Measurements from ENCODE around the gene CEP63.

DNA sequence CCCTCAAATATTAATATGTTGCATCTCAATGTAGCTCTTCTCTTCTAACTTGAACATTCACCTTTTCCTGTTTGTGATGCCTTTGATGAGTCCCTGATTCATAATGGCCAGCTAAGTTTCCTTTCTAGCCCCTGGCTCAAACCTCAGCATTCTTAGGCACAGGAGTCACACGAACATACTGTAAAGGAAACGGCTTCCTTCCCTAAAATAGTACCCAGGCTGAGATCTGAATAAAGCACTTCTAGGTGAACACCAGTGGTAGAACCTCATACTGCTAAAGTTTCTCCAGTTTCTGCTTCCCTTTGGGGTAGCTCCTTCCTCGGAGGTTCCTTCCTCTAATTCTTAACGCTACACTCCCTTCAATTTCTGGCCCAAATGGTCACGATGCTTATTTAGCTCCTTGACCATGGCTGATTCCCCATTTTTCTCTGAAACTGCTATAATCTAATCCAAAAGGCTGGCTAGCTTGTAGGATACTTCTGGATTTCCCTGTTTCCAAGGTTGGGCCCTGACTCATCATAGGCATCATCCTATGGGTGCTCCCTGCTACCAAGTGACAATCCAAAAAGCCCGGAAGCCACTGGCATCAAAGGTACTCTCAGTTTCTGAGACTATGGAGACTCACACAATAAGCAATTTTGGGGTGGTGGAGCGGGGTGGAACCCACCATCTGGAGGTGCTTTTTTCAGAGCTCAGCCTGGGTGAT, 2.5 kb upstream of the CEP63 start:
- no peak for TF ChIP-seq EZH2phosphoT487 (IDR thresholded peaks at IDR 0.05; ENCODE audit: low read depth, severe bottlenecking, unreplicated experiment)
- TF ChIP-seq, protein P1, sequence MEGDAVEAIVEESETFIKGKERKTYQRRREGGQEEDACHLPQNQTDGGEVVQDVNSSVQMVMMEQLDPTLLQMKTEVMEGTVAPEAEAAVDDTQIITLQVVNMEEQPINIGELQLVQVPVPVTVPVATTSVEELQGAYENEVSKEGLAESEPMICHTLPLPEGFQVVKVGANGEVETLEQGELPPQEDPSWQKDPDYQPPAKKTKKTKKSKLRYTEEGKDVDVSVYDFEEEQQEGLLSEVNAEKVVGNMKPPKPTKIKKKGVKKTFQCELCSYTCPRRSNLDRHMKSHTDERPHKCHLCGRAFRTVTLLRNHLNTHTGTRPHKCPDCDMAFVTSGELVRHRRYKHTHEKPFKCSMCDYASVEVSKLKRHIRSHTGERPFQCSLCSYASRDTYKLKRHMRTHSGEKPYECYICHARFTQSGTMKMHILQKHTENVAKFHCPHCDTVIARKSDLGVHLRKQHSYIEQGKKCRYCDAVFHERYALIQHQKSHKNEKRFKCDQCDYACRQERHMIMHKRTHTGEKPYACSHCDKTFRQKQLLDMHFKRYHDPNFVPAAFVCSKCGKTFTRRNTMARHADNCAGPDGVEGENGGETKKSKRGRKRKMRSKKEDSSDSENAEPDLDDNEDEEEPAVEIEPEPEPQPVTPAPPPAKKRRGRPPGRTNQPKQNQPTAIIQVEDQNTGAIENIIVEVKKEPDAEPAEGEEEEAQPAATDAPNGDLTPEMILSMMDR (IDR thresholded peaks at IDR 0.05; ENCODE audit: poor library complexity) = no peak

Data from hepatocyte (in vitro differentiated cells).